ENCODE results near the gene FAHD2A.
"Not testable (repeated sequence)": the region's sequence is repeated elsewhere in the genome, so short reads cannot be mapped to it uniquely, and the experiment has no call there.

Gene FAHD2A

GRCh38 chr2:95435872-95436209 is 33.3 kb downstream of the FAHD2A start:
- not testable (repeated sequence) for DNase-seq (ENCODE audit: low read depth)

- DNase-seq (ENCODE audit: low read depth), result not testable (repeated sequence)
Measured at GRCh38 chr2:95442474-95443099, 40.1 kb downstream of the FAHD2A start.

- not testable (repeated sequence) for DNase-seq (ENCODE audit: low read depth)
Measured at GRCh38 chr2:95445317-95445716, 42.8 kb downstream of the FAHD2A start.

GRCh38 chr2:95463292-95463691 is 60.8 kb downstream of the FAHD2A start:
- not testable (repeated sequence) for DNase-seq (ENCODE audit: low read depth)

All from non-pigmented ciliary epithelial cell (primary cell).